H1 (cell line): ENCODE measurements around the gene IL12B. TPM values are rescaled to one million over a fixed set of nuclear protein-coding genes. Genes with fewer than 3 reads are reported as not detected.

Source experiments
- CTCF ChIA-PET: fragments of 300-600 bp; sonication (Branson Sonifier 250); formaldehyde crosslinking; loops from one replicate; lab custom pipeline; 2021; ENCODE audit not compliant: partially characterized antibody; lab: Charles Lee
- POLR2A ChIA-PET: fragments of 300-600 bp; sonication (Branson Sonifier 250); formaldehyde crosslinking; loops from one replicate; lab custom pipeline; 2021; ENCODE audit warnings: inconsistent platforms; ENCODE audit not compliant: partially characterized antibody; lab: Charles Lee
- DNase-seq, 2 experiments: peaks; one replicate each; pipeline versions ENCODE4 v3.0.0 to v3.0.0-alpha.2; 2010 to 2022; ENCODE audit warnings: low spot score in 2 of 2, low read depth in 1 of 2, mixed read lengths in 1 of 2
- FAIRE-seq: peaks from 2 replicates; lab custom pipeline; 2011; peaks lifted over from hg19 to GRCh38; lab: Jason Lieb, UNC
- H2AFZ ChIP-seq: 2 replicates; pipeline ENCODE4 v1.8.1; 2012; ENCODE audit warnings: low read length, inconsistent platforms
- H2AK5ac ChIP-seq: 2 replicates; pipeline ENCODE4 v1.6.1; 2013; ENCODE audit warnings: low read depth, low read length
- H2BK120ac ChIP-seq: replicated peaks from 2 replicates; pipeline ENCODE3; 2013; ENCODE audit warnings: low read depth, low read length, inconsistent platforms
- H2BK12ac ChIP-seq: 2 replicates; pipeline ENCODE4 v1.6.1; 2013; ENCODE audit warnings: low read depth, low read length
- H2BK15ac ChIP-seq: 2 replicates; pipeline ENCODE4 v1.6.1; 2013; ENCODE audit warnings: low read length
- H2BK20ac ChIP-seq: 2 replicates; pipeline ENCODE4 v1.6.1; 2013; ENCODE audit warnings: low read length
- H2BK5ac ChIP-seq: 2 replicates; pipeline ENCODE4 v1.6.1; 2013; ENCODE audit warnings: low read depth, low read length
- H3K14ac ChIP-seq: 2 replicates; pipeline ENCODE4 v1.6.1; 2013; ENCODE audit warnings: inconsistent platforms; ENCODE audit not compliant: insufficient read length
- H3K18ac ChIP-seq: 2 replicates; pipeline ENCODE4 v1.6.1; 2013; ENCODE audit warnings: low read length; ENCODE audit errors: extremely low read depth
- H3K23ac ChIP-seq: 2 replicates; pipeline ENCODE4 v1.6.1; 2013; ENCODE audit warnings: inconsistent platforms; ENCODE audit not compliant: insufficient read length
- H3K23me2 ChIP-seq: 2 replicates; pipeline ENCODE4 v1.6.1; 2013; ENCODE audit warnings: low read depth, low read length
- H3K27ac ChIP-seq: 2 replicates; pipeline ENCODE4 v1.6.1; 2011; ENCODE audit warnings: low read depth, low read length, inconsistent platforms
- H3K27me3 ChIP-seq, 4 experiments: replicated peaks in 1 of 4; 1 replicate in 1 of 4; 2 replicates in 3 of 4; pipeline versions ENCODE4 v1.6.1 to v1.8.1; 2011 to 2013; ENCODE audit warnings: low read length in 3 of 4, mild to moderate bottlenecking in 3 of 4, inconsistent platforms in 2 of 4, mixed read lengths in 2 of 4, moderate library complexity in 1 of 4; ENCODE audit not compliant: control insufficient read depth in 3 of 4, insufficient read depth in 3 of 4; ENCODE audit errors: extremely low read depth in 1 of 4
- H3K36me3 ChIP-seq, 4 experiments: 2 replicates each; pipeline versions ENCODE4 v1.6.1 to v1.8.1; 2011 to 2013; ENCODE audit warnings: mild to moderate bottlenecking in 4 of 4, low read length in 3 of 4, moderate library complexity in 2 of 4, control low read depth in 1 of 4, inconsistent platforms in 1 of 4; ENCODE audit not compliant: insufficient read depth in 4 of 4, control insufficient read depth in 2 of 4
- H3K4ac ChIP-seq: replicated peaks from 2 replicates; pipeline ENCODE3; 2013; ENCODE audit warnings: low read length, low read depth, mixed read lengths, inconsistent platforms; ENCODE audit not compliant: insufficient read length
- H3K4me1 ChIP-seq, 4 experiments: replicated peaks in 1 of 4; 1 replicate in 1 of 4; 2 replicates in 3 of 4; pipeline versions ENCODE4 v1.6.1 to v1.8.1; 2011 to 2013; ENCODE audit warnings: low read length in 3 of 4, inconsistent platforms in 2 of 4, mixed read lengths in 1 of 4; ENCODE audit not compliant: insufficient read depth in 4 of 4, control insufficient read depth in 3 of 4
- H3K4me2 ChIP-seq, 2 experiments: 2 replicates each; pipeline versions ENCODE4 v1.6.1 to v1.8.1; 2011 to 2013; ENCODE audit warnings: low read depth in 2 of 2, low read length in 2 of 2, control low read depth in 1 of 2, inconsistent platforms in 1 of 2, mild to moderate bottlenecking in 1 of 2; ENCODE audit not compliant: insufficient read depth in 1 of 2
- H3K4me3 ChIP-seq, 4 experiments: fragments of 200-600, 300-600 bp in 1 of 4; sonication (generic), shearing (Covaris generic), sonication (Bioruptor Twin) in 1 of 4; 2 replicates each; pipeline versions ENCODE4 v1.5.1 to v1.8.1; 2011 to 2016; ENCODE audit warnings: low read length in 4 of 4, low read depth in 3 of 4, control low read depth in 2 of 4, inconsistent platforms in 2 of 4, mild to moderate bottlenecking in 2 of 4, mixed read lengths in 1 of 4, moderate library complexity in 1 of 4; ENCODE audit not compliant: insufficient read depth in 2 of 4; ENCODE audit errors: extremely low read depth in 1 of 4
- H3K56ac ChIP-seq: replicated peaks from 2 replicates; pipeline ENCODE3; 2013; ENCODE audit warnings: low read depth, mild to moderate bottlenecking, mixed read lengths, low read length, inconsistent platforms; ENCODE audit not compliant: insufficient read length
- H3K79me1 ChIP-seq: 2 replicates; pipeline ENCODE4 v1.6.1; 2013; ENCODE audit warnings: low read depth, low read length, control low read depth
- H3K79me2 ChIP-seq, 2 experiments: 2 replicates each; pipeline versions ENCODE4 v1.6.1 to v1.8.1; 2012 to 2013; ENCODE audit warnings: low read length in 2 of 2, mild to moderate bottlenecking in 2 of 2, inconsistent platforms in 1 of 2; ENCODE audit not compliant: insufficient read depth in 2 of 2, control insufficient read depth in 1 of 2
- H3K9ac ChIP-seq, 4 experiments: replicated peaks in 1 of 4; 1 replicate in 1 of 4; 2 replicates in 3 of 4; pipeline versions ENCODE4 v1.6.1 to v1.8.1; 2011 to 2013; ENCODE audit warnings: low read depth in 3 of 4, low read length in 3 of 4, control low read depth in 2 of 4, mild to moderate bottlenecking in 2 of 4, moderate library complexity in 2 of 4, inconsistent platforms in 1 of 4; ENCODE audit errors: extremely low read depth in 1 of 4
- H3K9me3 ChIP-seq, 2 experiments: 2 replicates each; pipeline versions ENCODE4 v1.6.1 to v1.8.1; 2012 to 2013; ENCODE audit warnings: mild to moderate bottlenecking in 2 of 2, moderate library complexity in 2 of 2, control low read depth in 1 of 2, inconsistent platforms in 1 of 2, low read depth in 1 of 2, low read length in 1 of 2, mixed read lengths in 1 of 2; ENCODE audit not compliant: insufficient read depth in 2 of 2
- H4K20me1 ChIP-seq, 2 experiments: replicated peaks in 1 of 2; 2 replicates each; pipeline versions ENCODE3 to v1.8.1; 2011 to 2013; ENCODE audit warnings: inconsistent platforms in 2 of 2, low read length in 2 of 2, mild to moderate bottlenecking in 1 of 2; ENCODE audit not compliant: insufficient read depth in 2 of 2, control insufficient read depth in 1 of 2
- H4K5ac ChIP-seq: 2 replicates; pipeline ENCODE4 v1.6.1; 2013; ENCODE audit warnings: low read length, low read depth, mixed read lengths, inconsistent platforms; ENCODE audit not compliant: insufficient read length
- H4K8ac ChIP-seq: 2 replicates; pipeline ENCODE4 v1.8.0; 2013; ENCODE audit warnings: mild to moderate bottlenecking, moderate library complexity, low read length, inconsistent platforms; ENCODE audit not compliant: insufficient read depth; ENCODE audit errors: extremely low read depth
- H4K91ac ChIP-seq: replicated peaks from 2 replicates; pipeline ENCODE3; 2013; ENCODE audit warnings: low read length, mixed read lengths, inconsistent platforms; ENCODE audit not compliant: insufficient read length
- CREB1 ChIP-seq: IDR thresholded peaks from 2 replicates; pipeline ENCODE4 v1.6.1; 2012; ENCODE audit warnings: inconsistent platforms
- USF2 ChIP-seq: IDR thresholded peaks from 2 replicates; pipeline ENCODE4 v1.6.1; 2011; ENCODE audit warnings: low read length, improper control_type of control experiment
- WGBS, 2 experiments: shearing (Covaris generic) in 1 of 2; methylation state at CpG; one replicate each; pipeline versions ENCODE4 v1.1.6 to v1.1.7; 2013 to 2015; ENCODE audit warnings: low lambda C conversion rate in 2 of 2, mixed read lengths in 2 of 2, inconsistent platforms in 1 of 2, low coverage in 1 of 2, missing lambda C conversion rate in 1 of 2; ENCODE audit not compliant: insufficient replicate concordance in 2 of 2, insufficient coverage in 1 of 2, insufficient read length in 1 of 2; ENCODE audit errors: extremely low coverage in 1 of 2, missing lambda C conversion rate in 1 of 2; 5-methylcytosine and 5-hydroxymethylcytosine counted together
- polyA plus RNA-seq, 7 experiments: library from polyadenylated mRNA; depleted of rRNA in 3 of 7; stranded (reverse) in 5 of 7; unstranded in 2 of 7; fragments of >200 nt in 5 of 7; fragments of 200-250 nt in 2 of 7; gene quantifications; 1 replicate in 5 of 7; 2 replicates in 1 of 7; 4 replicates in 1 of 7; pipeline versions ENCODE4 v1.2.1 to v1.2.3, GENCODE V29; 2011 to 2013; ENCODE audit warnings: missing spikeins in 2 of 7, mixed read lengths in 2 of 7
- total RNA-seq: library from RNA; stranded (reverse); fragmentation: NEBNext Ultra II Directional; extraction: Animal tissue kit (Norgen Biotek cat#: 25700); gene quantifications from 2 replicates; pipeline ENCODE4 v1.2.1, GENCODE V29; 2021

The IL12B gene
- total and polyA plus RNA-seq, 2 of the 8 experiments (the other 6 are each of a cell fraction or from before 2014, with no cell fraction given): not detected

GRCh38 chr5:159303286-159303685, 27.0 kb downstream of the IL12B start:
- H3K56ac ChIP-seq: no peak overlapping the region
- peak; percentile 42 for TF ChIP-seq USF2
- TF ChIP-seq CREB1: no peak
- TF ChIP-seq, all 59 proteins: peak for 1
- Histone ChIP-seq H2BK15ac (no peak overlapping the region), H3K79me2 (no peaks in the 10 kb centered on the region), H3K9ac (no peak overlapping the region), H2BK120ac (no peak overlapping the region), H3K27me3 (no peaks in the 10 kb centered on the region), H3K9me3 (peaks cover 5 to 7% of the 10 kb centered on the region in 2 experiments; a peak in 2 of 4 replicates), H3K23ac (no peak overlapping the region), H4K5ac (no peak overlapping the region), H3K4ac (no peak overlapping the region), H3K23me2 (no peaks in the 10 kb centered on the region), H2AFZ (no peak overlapping the region), H3K36me3 (0 out of 8 replicates have a peak, but pooled peaks cover 0 to 3% (median 0%) of the 10 kb centered on the region in 4 experiments), H2BK12ac (no peak overlapping the region), H3K18ac (no peak overlapping the region), H4K91ac (no peak overlapping the region), H3K27ac (no peak overlapping the region), H3K14ac (no peak overlapping the region), H3K4me1 (no peaks in the 10 kb centered on the region), H4K20me1 (no peaks in the 10 kb centered on the region), H4K8ac (no peak overlapping the region), H2BK20ac (no peak overlapping the region), H2BK5ac (no peak overlapping the region), H3K4me2 (no peak overlapping the region), H3K4me3 (no peak overlapping the region), H3K79me1 (no peaks in the 10 kb centered on the region), H2AK5ac (no peak overlapping the region)
- CTCF ChIA-PET: no interaction called here
- FAIRE-seq (no peak), DNase-seq (no peak)
- 95% methylated on average over 4 of the region's 4 CpGs; no CpG with 5 or more reads in 1 of the 2 experiments for WGBS, 2 experiments
- POLR2A ChIA-PET: no interaction called here
